Prostate gland (tissue), 2 donors: Measurements from ENCODE around the gene RPL41.

Experiments
- POLR2A ChIP-seq: fragments of 450-650 bp; IDR thresholded peaks from one replicate; pipeline ENCODE4 v1.6.1; 2016; ENCODE audit warnings: antibody characterized with exemption, mild to moderate bottlenecking
- TF ChIP-seq, protein P1 (sequence below), 4 experiments: fragments of 200-600 bp in 2 of 4; fragments of 450-650 bp in 2 of 4; sonication (generic) in 2 of 4; IDR thresholded peaks; 1 replicate in 3 of 4; 2 replicates in 1 of 4; pipeline ENCODE4 v1.5.1; 2016 to 2019; ENCODE audit warnings: antibody characterized with exemption in 4 of 4, mild to moderate bottlenecking in 2 of 4, moderate library complexity in 2 of 4

DNA sequence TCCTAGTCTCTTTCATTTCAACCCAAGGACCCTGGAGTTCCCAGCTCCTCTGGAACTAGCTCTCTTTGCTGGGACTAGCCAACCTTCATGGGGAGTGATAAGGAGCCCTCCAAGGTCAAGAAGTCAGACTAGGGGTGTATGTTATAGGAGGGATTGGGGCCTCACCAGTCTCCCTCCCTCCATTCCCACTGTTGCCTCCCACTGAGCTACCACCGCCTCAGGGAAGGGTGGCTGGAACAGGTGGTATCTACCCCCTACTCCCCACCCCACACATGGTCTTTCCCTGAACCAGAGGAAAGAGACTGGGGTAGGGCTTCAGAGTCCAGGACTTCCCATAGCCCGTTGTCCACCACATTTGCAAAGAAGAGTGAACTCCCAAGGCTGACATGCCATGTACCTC, 34.1 kb upstream of the RPL41 start:
- TF ChIP-seq, protein P1, sequence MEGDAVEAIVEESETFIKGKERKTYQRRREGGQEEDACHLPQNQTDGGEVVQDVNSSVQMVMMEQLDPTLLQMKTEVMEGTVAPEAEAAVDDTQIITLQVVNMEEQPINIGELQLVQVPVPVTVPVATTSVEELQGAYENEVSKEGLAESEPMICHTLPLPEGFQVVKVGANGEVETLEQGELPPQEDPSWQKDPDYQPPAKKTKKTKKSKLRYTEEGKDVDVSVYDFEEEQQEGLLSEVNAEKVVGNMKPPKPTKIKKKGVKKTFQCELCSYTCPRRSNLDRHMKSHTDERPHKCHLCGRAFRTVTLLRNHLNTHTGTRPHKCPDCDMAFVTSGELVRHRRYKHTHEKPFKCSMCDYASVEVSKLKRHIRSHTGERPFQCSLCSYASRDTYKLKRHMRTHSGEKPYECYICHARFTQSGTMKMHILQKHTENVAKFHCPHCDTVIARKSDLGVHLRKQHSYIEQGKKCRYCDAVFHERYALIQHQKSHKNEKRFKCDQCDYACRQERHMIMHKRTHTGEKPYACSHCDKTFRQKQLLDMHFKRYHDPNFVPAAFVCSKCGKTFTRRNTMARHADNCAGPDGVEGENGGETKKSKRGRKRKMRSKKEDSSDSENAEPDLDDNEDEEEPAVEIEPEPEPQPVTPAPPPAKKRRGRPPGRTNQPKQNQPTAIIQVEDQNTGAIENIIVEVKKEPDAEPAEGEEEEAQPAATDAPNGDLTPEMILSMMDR (IDR thresholded peaks at IDR 0.05) = no peak
- no peak for TF ChIP-seq POLR2A
